GM18507 (cell line): ENCODE results near the gene HGS.

Experiments used
- DNase-seq: peaks from one replicate; pipeline ENCODE4 v3.0.0; 2011; ENCODE audit warnings: low read depth; ENCODE audit not compliant: insufficient read length; ENCODE audit errors: extremely low spot score
- FAIRE-seq: peaks from 2 replicates; lab custom pipeline; 2011; peaks lifted over from hg19 to GRCh38; lab: Jason Lieb, UNC

Gene HGS

DNA sequence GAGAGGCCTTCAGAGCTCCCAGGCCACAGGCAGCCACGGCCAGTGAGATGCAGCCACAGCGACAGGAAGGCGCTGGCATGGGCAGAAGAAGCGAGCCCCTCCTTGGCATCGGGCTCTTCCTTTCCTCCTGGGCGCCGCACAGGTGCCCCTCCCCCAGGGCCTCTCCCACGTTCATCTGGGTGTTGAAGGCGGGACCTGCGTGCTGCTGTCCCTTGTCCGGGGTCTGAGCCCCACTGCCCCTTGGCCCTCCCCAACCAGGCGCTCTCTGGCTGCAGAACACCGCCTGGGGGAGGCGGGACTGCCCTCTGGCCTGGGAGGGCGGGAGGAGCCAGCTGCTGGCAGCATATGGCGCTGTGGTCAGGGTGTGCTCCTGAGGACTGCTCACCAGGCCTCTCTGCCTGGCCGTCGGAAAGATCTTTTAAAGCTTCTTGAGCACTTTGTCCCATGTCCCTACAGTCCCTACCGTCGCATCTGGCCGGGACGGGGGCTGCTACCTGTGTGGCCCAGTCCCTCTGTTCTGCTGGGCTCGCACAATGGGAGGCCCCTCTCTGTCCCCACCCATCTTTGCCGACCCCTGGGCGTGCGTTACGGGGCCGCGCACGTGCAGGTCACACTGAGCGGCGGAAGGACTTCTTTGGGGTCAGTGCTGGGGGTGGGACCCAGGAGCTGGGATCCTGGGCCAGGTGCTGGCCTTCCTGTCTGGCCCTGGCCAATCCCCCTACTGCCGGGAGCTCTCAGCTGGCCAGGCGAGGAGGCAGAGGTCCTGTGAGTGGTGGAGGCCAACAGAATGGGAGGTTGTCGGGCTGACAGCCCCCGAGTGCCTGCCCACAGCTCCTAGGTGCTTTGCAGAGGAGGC lies 30.0 kb downstream of the HGS start:
- DNase-seq (no peak), FAIRE-seq (no peak)

DNA sequence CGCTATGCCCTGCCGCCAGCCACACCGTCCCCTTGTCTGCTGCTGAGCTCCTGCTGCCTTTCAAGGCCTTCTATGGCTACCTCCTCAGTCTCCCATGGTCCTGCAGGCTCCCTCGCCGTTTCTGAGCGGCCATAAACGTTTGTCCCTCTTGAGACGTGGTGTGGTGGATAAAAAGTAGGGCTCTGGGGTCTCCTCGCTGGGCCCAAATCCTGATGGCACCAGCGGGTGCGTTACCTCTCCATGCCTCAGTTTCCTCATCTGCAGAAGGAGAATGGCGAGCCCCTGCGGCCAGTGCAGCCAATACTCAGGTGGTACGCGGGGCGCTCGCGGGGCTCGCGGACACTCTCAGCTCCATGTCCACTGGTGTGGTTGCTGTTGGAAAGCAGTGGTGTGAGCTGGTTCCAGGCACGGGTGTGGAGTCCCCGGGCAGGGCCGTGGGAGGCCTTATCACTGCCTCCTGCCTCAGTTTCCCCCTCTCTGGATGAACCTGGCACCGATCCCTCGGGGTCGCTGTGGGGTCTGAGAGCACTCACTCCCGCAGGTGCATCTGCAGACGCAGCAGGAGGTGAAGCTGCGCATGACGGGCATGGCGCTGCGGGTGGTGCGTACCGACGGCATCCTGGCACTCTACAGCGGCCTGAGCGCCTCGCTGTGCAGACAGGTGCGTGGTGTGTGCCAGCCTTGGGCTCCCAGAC lies 30.7 kb downstream of the HGS start:
- no peak for DNase-seq
- FAIRE-seq, result no peak

DNA sequence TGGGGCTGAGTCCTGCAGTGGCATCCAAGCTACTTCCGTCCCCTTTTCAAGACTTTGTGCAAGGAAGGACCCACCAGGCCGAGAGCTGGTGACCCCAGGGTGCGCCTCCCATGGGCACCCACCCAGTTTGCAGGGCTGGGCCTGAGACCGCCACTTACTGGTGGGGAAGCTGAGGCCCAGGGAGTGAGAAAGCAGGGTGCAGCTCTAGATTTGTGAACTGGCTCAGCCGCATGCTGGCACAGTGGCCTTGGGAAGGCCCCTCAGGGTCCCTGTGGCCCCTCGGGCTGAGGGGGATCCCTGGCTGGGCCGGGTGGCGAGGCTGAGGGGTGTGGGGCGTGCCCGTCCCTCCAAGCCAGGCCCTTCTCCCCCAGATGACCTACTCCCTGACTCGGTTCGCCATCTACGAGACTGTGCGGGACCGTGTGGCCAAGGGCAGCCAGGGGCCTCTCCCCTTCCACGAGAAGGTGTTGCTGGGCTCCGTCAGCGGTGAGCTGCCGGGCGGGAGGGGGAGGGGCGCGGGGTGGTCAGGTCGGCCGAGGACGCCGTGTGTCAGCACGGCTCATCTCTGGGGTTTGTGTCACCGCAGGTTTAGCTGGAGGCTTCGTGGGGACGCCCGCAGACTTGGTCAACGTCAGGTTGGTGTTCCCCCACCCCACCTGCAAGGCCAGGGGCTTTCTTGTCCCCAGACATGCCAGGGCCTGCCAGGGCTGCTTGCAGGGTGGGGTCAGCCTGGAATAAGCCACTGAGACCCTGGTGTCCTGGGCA lies 31.5 kb downstream of the HGS start:
- FAIRE-seq, result no peak
- no peak for DNase-seq

DNA sequence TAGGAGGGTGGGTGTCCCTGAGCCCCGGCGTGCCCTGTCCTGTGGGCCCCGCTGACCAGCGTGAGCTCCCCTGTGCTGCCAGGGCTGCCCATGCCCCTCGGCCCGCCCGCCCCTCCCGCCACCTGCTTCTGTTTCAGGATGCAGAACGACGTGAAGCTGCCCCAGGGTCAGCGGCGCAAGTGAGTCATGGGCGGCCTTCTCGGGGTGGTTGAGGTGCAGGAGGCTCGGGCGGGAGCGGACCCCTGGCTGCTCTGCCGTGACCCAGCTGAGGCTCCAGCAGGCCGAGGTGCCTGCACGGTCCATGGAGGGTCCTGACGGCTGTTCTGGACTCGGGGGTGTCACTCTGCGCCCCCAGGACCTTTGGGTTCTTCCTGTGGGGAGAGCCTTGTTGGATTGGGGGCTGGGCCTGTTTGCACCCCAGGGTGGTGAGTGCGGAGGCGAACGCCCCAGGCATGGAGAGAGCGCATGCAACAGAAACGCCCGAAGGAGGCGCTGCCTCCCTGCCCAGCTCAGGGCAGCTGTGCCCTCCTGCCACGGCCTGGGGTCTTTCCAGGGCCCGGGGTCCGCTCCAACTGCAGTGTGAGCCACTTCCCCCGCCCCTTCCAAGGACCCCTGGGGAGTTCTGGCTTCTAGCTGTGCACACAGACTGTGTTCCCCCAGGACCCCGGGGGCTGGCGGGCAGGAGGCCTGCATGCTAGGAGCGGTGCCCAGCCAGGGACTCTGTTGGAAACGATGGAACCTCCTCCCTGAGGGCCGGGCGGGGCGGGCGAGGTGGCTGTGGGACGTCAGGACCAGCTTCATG lies 32.3 kb downstream of the HGS start:
- DNase-seq (no peak), FAIRE-seq (no peak)

DNA sequence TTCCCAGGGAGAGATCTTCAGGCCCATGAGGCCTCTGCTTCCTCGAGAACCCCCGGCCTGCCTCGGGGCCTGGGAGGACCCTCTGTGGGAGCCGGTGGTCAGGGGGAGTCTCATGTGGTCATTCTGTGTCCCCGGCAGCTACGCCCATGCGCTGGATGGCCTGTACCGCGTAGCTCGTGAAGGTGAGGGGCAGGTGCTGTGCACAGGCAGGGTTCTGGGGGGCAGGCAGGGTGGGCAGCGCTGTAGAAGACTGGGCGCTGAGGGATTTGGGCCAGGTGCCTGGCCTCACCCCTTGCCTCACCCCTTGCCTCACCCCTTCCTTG lies 32.8 kb downstream of the HGS start:
- DNase-seq (no peak), FAIRE-seq (no peak)

DNA sequence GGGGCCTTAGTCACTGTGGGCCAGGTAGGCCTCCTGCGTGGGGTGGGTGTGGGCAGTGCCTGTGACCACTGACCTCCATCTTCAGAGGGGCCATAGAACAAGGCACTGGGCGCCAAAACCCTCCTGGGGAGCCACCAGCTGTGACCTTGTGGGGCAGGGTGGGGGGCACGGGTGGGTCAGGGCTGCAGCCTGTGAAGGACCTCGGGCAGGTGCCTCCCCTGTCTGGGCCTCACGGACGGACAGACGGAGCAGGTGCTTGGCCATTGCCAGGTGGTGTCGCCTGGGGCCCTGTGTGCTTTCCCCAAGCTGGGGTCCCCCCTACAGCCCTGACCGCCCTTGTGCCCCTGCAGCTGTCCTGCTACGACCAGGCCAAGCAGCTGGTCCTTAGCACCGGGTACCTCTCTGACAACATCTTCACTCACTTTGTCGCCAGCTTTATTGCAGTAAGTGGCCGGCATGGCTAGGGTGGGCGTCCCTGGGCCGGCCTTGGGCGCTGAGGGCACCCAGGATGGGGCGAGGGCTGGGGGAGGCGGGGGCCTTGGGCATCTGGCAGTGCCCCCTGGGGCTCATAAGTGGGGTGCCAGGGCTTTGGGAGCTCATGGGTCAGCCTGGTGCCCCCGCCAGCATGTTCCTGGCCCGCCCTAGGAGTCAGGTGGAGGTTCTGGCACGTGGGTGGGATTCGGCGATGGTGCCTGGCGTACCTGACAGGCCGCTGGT lies 33.4 kb downstream of the HGS start:
- FAIRE-seq, result no peak
- no peak for DNase-seq

DNA sequence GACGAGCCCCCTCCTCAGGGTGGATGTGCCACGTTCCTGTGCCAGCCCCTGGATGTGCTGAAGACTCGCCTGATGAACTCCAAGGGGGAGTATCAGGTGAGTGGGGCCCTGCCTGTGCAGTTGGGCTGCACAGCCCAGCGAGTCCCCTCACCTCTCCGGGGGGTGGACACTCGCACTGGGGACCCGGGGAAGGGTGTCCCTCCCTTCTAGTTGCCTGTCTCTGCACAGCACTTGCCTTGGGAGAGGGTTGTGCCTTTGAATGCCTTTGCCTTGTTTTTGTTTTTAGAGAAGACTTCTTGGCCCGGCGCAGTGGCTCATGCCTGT lies 33.9 kb downstream of the HGS start:
- FAIRE-seq, result no peak
- DNase-seq, result no peak

DNA sequence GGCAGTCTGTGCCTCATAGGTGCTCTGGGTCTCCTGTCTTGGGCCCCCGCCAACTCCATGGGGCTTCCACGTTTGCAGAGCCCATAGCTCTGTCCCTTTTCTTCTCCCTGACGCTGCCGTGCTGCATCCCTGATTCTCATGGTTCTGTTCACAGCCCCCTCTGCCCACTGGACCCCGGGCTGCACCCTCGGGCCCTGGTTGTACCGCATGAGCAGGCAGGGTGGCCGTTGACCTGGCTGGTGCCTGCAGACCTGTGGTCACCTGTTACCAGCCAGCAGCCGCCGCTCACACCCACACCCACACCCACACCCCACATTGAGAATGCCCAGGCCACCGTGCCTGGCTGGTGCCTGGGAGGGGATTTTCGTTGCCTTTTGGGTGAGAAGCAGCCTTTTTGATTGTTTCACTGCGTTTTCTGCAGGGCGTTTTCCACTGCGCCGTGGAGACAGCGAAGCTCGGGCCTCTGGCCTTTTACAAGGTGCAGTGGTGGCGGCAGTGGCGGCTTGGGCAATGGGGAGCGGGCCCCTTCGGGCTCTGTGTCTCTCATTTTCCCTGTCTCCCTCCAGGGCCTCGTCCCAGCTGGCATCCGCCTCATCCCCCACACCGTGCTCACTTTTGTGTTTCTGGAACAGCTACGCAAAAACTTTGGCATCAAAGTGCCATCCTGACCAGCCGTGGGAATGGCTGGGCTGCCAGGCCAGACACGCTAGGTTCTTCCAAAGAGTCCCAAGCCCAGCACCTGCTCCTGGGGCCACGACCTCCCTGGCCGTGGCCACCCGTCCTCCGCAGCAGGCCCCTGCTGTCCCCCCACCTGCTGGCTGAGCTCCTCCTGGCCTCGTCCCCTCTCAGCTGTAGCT lies 35.8 kb downstream of the HGS start:
- FAIRE-seq (no peak), DNase-seq (no peak)

DNA sequence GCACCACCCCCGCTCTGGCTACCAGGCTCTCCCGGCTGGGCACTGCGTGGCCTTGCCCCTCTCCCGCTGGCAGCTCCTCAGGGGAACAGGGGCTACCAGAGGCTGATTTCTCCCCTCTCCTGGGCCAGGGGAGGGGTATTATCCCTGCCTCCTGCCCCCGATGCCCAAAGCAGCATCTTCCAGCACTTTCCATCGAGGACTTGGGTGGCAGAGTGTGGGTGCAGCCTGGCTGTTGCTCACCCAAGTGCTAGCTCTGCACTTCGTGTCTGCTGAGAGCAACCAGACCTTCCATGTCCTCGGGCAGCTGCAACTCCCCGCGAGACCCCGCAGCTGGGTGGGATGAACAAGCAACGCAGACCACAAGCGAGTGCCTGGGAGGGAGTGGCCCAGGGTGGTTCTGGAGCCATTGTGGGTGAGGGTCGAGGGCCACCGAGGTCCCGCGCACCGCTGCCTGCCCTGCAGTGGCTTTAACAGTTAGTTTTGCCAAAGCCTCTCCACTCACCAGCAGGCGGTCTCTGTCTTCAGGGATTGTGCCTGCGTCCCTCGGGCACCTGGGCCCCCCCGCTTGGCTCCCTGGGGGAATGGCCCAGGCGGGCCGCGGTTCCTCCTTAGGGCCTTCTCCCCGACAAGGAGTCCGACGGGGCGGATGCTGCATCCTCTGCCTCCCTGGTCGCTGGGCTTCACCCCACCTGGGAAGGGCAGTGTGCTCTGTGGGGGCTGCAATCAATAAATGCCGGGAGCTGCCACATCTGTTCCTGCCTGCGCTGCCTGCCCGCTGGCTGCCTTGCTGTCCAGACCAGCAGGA lies 36.7 kb downstream of the HGS start:
- no peak for FAIRE-seq
- no peak for DNase-seq

DNA sequence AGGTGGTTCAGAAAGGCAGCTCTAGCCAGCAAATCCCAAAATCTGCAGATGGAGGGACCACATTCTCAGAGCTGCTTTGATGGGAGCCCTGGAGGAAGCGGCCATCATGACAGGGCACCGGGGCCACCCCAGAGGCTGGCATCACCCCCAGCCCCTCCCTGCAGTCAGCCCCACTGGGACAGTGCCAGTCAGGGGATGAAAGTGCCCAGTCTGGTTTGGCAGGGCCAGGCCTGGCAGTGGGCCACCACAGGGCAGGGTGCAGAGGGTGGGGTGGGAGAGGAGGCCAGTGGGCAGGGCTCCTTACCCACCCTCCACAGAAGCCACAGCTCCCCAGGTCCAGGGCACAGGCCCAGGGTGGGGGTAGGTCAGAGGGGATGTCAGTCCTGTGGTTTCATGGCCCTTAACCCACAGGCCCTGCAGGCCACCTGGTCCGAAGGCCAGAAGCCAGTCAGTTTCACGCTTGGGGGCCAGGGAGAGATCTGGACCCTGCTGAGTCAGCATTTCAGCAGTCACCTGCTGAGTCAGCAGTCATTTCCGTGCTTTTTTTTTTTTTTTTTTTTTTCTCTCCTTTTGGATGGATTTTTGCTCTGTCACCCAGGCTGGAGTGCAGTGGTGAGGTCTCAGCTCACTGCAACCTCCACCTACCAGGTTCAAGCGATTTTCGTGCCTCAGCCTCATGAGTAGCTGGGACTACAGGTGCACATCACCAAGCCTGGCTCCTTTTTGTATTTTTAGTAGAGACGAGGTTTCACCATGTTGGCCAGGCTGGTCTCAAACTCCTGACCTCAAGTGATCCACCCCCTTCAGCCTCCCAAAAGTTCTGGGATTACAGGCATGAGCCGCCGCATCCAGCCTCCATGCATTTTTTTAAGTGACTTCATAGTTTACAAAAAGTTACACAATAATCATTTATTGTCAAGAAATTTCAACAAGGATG lies 38.6 kb downstream of the HGS start:
- no peak for DNase-seq
- no peak for FAIRE-seq

DNA sequence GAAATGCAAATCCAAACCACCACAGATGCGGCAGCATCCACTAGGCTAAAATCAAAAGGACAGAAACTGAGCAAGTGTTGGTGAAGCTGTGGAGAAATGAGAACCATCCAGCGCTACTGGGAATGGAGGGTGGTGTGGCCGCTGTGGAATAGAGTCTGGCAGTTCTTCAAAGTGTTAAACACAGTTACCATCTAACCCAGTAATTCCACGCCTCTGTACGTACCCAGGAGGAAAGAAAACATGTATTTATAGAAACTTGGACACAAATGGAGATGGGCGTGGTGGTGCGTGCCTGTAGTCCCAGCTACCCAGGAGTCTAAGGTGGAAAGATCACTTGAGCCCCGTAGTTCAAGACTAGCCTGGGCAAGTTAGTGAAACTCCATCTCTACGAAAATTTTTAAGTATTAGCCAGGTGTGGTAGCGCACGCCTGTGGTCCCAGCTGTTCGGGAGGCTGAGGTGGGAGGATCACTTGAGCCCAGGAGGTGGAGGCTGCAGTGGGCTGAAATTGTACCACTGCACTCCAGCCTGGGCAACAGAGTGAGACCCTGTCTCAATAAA lies 39.9 kb downstream of the HGS start:
- no peak for DNase-seq

DNA sequence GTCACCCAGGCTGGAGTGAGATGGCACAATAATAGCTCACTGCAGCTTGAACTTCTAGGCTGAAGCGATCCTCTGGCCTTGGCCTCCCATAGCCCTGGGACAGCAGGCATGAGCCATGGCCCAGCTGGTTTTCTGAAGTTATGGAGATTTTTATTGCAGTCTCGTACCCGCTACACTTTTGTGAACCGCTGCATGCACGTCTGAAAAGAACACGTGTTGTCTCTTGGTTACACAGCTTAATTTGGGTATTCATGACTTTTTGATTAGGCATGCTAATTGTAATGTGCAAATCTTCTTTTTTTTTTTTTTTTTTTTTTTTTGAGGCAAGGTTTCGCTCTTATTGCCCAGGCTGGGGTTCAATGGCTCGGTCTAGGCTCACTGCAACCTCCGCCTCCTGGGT lies 41.6 kb downstream of the HGS start:
- DNase-seq (no peak), FAIRE-seq (no peak)

More for the DNA sequence above, 39.9 kb downstream of the HGS start:
- FAIRE-seq, result no peak

DNA sequence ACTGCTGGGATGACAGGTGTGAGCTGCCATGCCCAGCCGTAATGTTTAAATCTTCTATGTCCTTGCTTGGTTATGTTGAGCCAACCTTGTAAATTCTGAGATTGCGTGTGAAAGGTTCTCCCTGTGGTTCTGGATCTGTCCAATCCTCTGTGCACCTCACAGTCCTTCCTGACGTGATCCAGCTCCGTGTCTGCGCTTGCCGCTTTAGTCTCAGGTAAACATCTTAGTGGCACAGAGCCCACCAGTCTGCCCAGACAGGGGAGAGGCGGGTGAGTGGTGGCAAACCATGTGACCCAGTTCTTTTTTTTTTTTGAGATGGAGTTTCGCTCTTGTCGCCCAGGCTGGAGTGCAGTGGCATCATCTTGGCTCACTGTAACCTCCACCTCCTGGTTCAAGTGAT lies 42.2 kb downstream of the HGS start:
- DNase-seq (no peak), FAIRE-seq (no peak)

DNA sequence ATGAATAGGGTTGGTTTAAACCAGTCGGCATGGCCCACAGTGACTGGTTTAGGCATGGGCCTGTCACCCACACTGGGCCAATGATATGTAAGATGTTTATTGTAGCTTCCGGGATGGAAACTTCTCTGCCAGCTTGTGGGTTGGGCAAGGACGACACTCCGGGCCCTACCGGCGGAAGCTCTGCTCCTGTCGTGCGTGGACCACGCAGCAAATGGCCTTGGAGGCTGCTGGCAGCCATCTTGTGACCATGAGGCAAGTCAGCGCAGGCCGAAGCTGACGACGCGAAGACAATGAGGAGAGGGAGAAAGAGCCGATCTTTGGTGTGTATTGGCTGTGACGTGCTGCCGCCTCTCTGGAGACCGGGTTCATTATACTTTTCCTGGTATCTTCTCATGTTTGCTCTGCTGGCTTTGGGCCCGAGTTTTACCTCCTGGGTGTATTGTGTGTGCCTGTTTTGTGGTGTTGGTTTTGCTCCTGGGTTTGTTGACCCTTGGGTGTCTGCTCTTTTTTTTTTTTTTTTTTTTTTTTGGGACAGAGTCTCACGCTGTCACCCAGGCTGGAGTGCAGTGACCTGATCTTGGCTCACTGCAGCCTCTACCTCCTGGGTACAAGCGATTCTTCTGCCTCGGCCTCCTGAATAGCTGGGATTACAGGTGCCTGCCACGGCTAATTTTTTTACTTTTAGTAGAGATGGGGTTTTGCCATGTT lies 43.7 kb downstream of the HGS start:
- no peak for FAIRE-seq
- no peak for DNase-seq

DNA sequence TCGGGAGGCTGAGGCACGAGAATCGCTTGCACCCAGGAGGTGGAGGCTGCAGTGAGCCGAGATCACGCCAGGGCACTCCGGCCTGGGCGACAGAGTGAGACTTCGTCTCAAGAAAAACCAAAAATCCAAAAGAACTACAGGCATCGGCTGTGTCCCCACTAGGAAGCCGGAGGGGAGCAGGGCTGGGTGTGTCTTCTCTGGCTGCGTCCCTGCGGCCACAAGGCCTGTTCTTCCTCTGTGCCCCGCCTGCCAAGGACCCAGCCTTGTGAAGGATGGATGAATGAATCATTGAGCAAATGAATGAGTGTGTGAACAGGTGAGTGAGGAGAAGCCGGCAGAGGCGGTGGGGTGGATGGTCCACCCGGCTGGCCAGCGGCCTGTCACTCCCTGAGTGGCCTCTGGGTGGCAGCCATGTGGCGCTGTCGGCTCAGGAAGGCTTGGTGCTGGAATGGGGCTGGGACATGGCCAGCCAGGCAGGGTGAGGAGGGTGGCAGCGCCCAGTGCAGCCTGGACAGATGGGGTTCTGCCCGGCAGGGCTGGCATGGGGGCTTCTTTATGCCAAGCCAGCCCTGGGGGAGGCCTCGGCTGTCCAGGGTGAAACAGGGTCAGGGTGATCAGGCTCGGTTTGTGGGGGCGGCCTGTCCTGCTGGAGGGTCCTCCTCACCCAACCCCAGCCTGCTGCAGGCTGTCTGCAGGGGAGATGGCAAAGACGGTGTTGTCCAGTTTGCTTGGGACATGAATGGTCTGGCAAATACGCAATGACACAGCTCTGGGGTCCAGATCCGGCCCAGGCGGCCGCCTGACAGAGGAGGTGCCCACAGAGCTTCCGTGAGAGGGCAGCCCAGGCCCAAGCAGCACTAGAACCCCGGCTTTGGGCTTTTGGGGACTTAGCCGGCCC lies 49.9 kb downstream of the HGS start:
- DNase-seq (peak; percentile 86), FAIRE-seq (peak; percentile 83)
